GM21390 (cell line): ENCODE measurements around the gene RNPEP.
"Not testable (repeated sequence)": the region's sequence is repeated elsewhere in the genome, so short reads cannot be mapped to it uniquely, and the experiment has no call there.

Source experiments
- ATAC-seq: cut with Tn5 transposase; IDR thresholded peaks from one replicate; pipeline ENCODE4 v1.9.1; 2021; ENCODE audit not compliant: unreplicated experiment

The RNPEP gene, protein sequence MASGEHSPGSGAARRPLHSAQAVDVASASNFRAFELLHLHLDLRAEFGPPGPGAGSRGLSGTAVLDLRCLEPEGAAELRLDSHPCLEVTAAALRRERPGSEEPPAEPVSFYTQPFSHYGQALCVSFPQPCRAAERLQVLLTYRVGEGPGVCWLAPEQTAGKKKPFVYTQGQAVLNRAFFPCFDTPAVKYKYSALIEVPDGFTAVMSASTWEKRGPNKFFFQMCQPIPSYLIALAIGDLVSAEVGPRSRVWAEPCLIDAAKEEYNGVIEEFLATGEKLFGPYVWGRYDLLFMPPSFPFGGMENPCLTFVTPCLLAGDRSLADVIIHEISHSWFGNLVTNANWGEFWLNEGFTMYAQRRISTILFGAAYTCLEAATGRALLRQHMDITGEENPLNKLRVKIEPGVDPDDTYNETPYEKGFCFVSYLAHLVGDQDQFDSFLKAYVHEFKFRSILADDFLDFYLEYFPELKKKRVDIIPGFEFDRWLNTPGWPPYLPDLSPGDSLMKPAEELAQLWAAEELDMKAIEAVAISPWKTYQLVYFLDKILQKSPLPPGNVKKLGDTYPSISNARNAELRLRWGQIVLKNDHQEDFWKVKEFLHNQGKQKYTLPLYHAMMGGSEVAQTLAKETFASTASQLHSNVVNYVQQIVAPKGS

DNA sequence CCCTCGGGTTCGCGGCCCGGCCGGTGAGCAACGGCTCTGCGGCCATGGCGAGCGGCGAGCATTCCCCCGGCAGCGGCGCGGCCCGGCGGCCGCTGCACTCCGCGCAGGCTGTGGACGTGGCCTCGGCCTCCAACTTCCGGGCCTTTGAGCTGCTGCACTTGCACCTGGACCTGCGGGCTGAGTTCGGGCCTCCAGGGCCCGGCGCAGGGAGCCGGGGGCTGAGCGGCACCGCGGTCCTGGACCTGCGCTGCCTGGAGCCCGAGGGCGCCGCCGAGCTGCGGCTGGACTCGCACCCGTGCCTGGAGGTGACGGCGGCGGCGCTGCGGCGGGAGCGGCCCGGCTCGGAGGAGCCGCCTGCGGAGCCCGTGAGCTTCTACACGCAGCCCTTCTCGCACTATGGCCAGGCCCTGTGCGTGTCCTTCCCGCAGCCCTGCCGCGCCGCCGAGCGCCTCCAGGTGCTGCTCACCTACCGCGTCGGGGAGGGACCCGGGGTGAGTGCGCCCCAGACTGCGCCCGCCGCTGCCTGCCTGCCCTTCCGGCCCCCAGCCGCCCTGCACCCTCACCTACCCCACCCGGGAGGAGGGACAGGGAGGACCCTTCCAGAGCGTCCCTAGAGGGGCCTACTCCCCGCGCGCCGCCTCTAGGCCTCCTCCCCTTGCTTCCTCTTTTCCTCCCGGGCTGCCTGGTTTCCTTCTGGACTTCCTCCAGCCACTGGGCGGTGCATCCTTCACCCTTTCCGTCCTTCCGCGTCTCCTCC is at the start of gene RNPEP:
Gene RNPEP, plus strand, starts transcription at position 26 of the 757 bp plus-strand sequence. Its CDS starts 19 bp downstream, at position 45.
- peak; percentile 82 for ATAC-seq

DNA sequence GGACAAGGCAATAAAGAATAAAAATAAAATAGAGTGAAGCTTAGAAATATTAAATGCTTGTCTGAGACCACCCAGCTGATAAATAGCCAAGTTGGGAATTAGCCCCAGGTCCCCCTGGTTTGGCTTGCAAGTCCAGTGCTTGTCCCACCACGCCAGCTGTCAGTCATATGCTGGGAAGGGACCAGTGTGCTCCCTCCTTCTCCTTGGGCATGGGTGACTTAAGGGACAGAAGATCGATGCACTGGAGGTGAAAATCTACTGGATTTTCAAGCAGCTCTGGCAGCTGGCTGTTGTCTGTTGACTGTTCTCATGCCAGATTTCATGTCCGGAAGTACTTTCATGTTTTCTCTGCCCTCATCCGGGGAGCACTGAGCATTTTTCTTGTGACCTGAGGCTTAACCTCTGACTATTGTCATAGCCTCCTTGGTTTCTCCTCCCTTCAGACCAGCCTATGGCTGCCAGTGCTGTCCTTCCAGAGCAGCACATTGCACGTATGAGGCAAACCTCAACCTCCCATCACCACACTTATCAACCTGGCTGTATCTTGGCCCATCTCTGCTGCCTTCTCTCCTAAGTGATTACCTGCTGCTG is 48.5 kb upstream of the RNPEP start:
- no peak for ATAC-seq

DNA sequence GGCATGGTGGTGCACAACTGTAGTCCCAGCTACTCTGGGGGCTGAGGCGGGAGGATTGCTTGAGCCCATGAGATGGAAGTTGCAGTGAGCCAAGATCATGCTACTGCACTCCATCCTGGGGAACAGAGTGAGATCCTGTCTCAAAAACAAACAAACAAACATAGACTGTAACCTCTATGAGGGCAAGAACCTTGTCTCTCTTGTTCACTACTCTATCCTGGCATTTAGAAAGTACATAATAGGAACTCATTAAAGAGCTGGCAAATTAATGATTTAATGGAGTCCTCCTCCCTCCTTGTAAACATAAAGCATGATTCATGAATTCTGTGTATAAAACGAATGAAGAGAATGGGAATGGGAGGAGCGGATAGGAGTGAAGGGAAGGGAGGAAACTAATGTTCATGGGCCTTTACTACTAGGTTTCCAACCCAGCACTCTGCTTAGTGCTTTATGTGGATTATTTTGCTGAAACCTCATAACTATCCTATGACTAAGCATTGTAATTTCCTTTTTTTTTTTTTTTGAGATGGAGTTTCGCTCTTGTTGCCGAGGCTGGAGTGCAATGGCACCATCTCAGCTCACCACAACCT is 44.7 kb upstream of the RNPEP start:
- ATAC-seq = no peak

DNA sequence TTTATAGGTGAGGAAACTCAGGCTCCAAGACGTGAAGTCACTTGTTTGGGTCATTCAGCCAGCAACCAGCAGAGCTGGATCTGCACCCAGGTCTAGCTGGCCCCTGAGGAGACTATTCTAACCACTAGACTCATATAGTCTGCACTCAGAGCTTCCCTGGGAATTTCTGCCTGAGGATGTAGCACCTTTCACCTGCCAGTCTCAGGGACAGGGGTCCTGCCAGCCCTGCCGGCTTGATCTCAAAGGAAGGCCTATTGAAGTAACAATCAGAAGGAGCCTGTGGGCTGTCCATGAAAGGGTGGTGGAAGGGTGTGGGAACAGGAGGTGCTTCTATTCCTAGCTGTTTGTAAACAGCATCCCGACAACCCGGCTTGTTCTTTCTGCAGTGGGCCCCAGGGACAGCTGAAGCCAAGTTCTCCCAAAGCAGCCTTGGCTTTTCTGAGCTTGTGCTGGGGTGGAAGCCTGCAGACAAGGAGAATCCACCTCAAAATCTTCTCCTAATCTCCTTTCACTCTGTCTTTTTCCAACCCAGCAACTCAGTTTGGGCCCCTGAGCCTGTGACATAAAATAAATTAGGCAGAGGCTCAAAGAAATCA is 43.9 kb upstream of the RNPEP start:
- ATAC-seq = no peak

DNA sequence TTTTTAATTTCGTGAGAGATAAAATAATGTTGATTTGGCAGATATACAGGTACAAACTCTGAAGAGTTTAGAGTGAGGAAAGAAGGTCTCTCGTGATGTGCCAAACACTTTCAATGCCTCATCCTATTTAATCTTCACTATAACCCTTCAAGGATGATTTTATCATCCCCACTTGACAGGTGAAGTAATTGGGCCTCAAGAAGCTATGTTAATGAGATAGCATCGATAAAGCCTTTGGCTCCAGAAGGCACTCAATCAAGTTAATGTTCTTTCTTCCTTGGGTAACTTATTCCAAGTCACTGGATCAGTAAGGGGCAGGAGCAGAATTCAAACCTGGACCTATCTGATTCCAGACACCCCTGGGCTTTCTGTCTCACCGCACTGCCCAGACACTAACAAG is 43.3 kb upstream of the RNPEP start:
- ATAC-seq = no peak

DNA sequence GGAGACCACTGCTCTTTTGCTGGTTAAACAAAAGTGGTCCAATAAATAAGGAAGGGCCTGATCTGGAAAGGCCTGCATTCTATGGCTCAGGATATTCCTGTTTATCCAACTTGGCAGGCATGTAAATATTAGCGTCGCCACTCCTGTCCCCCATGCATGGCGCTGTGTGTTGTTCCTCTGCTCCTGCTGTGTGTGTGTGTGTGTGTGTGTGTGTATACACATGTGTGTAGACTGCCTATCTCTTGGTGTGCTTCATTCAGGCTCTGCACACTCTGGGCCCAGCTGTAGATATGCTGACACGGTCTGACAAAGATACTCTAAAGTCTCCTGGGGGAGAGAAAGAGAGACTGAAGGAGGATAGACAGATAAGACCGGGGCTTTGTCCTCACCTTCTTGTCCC is 42.9 kb upstream of the RNPEP start:
- ATAC-seq = no peak

DNA sequence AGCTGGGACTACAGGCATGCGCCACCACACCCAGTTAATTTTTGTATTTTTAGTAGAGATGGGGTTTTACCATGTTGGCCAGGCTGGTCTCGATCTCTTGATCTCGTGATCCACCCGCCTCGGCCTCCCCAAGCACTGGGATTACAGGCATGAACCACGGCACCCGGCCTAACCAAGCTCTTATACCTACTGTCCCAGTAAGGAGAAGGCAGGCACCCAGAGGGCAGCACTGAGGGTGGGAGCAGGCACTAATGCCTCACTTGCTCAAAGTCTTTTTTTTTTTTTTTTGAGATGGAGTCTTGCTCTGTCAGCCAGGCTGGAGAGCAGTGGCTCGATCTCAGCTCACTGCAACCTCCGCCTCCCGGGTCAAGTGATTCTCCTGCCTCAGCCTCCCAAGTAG is 42.1 kb upstream of the RNPEP start:
- ATAC-seq = not testable (repeated sequence)

DNA sequence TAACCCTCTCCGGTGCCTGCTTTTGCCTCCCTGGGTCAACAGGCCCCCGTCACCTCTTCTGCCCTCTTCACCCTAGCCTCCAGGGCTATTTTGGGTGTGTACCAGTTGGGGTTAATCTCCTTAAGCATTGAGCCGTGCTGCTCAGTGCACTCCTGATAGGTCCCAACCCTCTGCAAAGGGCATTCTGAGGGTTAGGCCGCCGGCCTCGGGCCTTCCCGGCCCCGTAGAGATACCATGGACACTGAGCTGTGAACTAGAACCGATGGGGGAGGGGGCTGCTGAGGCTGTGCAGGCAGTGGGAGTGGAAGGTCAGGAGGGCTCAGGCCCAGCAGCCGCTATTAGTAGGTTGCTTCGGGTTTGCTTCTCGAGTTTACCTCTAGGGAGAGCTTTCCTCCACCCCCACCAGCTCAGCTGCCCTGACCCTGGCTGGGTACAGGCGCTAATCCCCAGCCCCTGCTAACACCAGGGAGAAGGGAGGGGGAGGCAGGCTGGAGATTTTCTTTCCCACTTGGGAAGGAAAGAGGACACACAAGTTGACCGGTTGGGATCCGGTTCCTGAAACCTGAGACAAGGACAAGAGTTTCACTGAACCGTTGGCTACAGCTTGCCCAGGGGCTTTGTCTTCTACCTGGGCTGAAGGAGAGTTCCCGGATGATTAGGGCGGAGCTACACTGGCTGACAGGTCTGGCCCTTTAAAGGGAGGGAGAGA is 40.9 kb upstream of the RNPEP start:
- no peak for ATAC-seq

DNA sequence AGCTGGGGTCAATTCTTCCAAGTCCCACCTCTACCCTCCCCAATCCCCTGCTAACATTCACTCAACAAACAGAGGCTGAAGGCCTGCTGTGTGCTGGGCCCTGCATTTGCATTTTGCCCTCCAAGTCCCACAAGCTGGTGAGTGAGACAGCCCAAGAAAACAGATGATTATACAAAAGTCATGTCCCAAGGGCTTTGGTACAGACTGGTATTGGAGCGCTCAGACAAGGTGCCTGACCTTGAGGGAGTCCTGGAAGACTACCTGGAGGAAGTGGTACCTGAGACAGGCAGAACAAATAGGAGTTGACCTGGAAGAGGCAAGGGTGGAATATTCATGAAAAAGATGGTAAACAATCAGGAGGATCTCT is 40.3 kb upstream of the RNPEP start:
- no peak for ATAC-seq

DNA sequence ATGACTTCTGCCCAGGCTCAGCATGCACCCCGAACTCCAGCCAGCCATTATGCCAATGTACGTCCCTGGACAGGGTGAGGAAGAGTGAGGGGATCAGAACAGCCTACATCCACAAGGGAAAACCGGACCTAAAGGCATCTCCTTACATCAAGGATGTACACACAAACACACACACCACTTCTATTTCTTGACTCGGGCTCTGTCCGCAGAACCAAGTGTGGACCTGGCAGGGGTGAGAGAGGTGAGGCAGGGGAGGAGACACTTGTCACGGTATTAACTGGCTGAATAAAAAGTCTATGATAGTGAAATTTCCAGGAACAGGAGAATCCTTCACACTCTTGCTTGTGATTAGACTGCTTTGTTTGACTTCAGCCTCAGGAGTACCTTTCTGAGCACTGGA is 38.4 kb upstream of the RNPEP start:
- ATAC-seq = no peak

DNA sequence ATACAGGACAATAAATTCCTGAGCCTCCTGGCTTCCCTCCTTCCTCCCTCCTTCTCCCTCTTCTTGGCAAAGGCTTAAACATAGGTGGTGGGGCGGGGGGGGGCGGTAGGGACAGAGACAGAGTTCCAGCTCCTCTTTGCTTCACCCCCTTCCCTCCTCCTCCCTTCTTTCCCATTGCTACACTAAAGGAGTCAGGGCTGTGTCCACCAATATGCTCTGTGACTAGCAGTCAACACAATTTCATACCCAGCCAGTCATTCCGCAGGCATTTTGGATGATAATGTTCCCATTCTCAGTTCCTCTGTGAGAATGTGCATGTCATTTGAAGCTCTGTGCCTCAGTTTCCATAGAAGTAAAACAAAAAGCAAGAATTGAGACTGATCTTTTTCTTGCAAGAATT is 37.8 kb upstream of the RNPEP start:
- no peak for ATAC-seq

DNA sequence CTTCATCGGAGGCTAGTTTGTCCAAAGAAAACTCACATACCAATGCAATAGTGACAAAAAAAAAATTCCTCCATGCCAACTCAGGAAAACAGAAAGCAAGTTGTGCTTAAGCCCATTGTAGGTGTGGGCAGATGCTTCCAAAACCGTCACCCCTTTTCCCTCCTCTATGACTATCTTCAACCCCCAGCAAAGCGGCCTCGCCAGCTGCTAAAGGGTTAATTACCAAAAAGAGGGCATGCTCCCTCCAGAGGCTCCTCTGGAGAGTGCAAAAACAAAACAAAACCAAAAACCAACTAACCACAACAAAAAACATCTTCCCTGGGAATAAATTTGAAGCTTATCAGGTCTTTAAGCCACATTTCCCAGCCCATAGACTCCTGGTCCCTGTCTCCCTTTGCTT is 37.3 kb upstream of the RNPEP start:
- no peak for ATAC-seq

DNA sequence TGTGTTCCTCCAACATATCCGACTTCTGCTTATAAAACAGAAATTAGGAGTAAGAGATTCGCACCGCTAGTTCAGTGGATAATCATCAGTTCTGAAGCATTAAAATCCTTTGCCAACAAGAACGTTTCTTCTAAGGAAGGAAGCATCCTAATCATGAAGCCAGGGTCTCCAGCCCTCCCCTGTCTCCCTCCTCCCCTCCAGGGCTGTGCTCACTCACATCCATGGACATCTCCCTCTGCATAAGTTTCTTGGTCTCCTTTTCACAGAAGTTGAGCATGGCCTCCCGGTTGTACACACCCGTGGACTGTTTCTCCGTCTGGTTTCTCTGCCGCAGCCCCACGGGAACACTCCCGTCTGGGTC is 36.6 kb upstream of the RNPEP start:
- no peak for ATAC-seq

DNA sequence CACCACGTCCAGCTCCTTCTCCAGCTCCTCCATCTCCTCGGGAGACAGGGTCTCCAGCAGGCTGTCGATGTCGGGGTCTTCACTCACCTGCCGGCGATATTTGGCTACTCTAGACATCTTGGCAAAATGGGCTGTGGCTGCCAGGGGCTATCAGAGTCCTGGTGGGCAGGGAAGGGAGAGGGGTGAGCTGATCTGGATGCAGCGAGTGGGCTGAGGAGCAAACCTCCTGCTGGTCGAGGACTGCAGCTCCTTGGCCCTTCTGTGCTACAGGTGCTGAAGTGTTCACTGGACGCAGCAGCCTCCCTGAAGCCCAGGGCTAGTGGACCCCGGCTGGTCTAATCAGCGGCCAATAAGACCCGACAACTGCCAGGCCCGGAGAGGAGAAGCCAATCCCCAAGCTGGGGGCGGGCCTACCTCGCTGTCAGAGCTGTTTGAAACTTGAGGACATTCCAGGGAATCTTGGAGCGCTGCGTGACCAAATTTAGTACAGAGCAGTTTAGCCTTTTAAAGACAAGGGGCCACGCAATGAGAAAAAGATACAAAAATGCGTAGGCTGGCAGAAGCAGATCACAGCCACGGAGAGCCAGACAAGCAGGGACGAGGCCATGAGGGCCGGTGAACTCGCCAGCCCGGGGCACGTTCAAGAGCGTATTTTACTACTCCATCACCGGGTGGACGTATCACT is 36.1 kb upstream of the RNPEP start, which contains the start of gene LMOD1:
Gene LMOD1, minus strand, starts transcription at position 325 of the 685 bp plus-strand sequence. Its CDS starts 208 bp downstream, at position 117.
- no peak for ATAC-seq

DNA sequence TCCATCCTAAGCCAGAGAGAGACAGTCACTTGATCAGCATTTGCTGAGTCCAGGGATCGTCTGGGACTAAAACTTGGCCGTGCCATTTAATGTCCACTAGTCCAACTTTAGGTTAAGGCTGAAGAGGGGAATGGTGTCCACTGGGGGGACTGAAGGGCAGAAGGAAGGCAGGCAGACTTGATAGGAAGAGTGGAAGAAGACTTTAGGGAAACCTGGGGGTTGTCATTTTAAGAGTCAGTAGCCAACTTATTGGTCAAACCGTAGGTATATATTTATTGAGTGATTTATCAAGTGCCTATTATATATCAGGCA is 34.8 kb upstream of the RNPEP start:
- no peak for ATAC-seq

DNA sequence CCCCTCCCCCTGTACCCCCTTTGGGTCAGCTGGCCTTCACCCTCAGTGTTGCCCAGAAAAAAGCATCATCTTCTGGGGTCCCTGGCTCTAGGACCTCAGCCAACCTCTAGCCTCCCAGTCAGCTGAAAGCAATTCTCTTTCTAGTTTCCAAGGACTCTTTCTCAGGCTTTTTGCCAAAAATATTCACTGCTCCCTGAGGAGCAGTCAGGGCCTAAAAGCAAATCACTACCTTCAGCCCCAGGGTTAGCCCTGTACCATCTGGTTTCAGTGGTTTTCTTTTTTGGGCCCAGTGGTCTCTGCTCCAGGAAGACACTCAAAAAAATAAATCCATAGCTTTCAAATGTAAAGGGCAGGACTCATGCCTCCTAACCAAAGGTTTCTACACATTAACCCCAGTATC is 33.0 kb upstream of the RNPEP start:
- no peak for ATAC-seq

DNA sequence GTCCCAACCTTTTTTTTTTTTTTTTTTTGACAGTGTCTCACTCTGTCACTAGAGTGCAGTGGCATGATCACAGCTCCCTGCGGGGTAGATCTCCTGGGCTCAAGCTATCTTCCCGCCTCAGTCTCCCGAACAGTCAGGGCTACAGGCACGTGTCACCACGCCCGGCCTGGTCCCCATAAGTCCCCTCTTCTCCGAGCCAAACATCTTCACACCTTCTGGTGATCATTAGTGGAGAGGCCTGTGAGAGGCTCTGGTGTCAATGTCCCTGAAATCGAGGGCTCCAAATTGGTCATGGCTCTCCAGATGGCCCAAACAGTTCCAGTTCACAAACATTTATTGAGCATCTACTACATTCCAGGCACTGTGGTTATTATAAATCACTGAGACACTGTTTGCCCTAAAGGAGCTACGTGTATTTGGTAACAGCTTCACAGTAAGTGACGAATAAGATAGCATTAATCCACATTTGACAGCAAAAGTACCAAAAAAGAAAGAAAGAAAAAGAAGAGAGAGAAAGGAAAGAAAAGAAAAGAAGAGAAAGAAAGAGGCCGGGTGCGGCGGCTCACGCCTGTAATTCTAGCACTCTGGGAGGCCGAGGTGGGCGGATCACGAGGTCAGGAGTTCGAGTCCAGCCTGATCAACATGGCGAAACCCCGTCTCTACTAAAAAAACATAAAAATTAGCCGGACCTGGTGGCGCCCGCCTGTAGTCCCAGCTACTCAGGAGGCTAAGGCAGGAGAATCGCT is 28.0 kb upstream of the RNPEP start:
- ATAC-seq = no peak

DNA sequence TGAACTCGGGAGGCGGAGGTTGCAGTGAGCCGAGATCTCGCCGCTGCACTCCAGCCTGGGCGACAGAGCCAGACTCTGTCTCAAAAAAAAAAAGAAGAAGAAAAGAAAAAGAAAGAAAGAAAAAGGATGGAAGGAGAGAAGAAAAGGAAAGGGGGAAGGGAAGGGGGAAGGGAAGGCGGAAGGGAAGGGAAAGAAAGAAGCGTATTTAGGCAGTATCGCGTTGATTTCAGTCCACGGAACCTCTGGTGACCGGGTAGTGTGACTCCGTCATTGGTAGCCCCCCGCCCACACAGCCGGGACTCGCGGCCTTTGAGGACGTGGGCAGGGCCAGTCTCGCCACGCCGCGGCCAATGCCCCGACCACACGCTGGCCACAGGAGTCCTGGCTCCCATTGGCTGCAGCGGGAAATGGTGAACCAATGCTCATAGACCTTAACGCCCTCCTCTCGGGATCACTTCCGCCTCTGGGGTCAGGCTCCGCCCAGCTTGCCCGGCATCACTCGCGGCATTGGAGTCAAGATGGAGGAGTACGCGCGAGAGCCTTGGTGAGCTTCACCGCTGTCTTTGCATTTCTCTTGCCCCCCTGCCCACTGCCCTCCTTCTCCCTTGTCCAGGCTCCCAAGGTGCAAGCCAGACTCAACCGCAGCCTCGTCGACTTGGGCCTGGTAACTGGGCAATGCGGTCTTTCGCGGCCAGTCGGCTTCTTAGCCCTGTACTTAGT is 27.3 kb upstream of the RNPEP start, which contains the start of gene TIMM17A:
Gene TIMM17A, plus strand, starts transcription at position 495 of the 720 bp plus-strand sequence. Its CDS starts 24 bp downstream, at position 519.
- peak; percentile 98 for ATAC-seq
